Peyer's patch (tissue), 4 donors: ENCODE results near the gene PCBP3. TPM values are rescaled to one million over a fixed set of nuclear protein-coding genes. Genes with fewer than 3 reads are reported as not detected.
"Not testable (repeated sequence)": the region's sequence is repeated elsewhere in the genome, so short reads cannot be mapped to it uniquely, and the experiment has no call there.

ENCODE experiments used
- DNase-seq, 3 donors: peaks; one replicate each; pipeline ENCODE4 v3.0.0-alpha.2; 2017 to 2019
- H3K27ac ChIP-seq, 4 donors: fragments of 200-600 bp; sonication (generic); one replicate each; pipeline ENCODE4 v1.5.1; 2016 to 2019
- H3K27me3 ChIP-seq, 2 donors: fragments of 200-600 bp; sonication (generic); one replicate each; pipeline ENCODE4 v1.5.1; 2019
- H3K36me3 ChIP-seq, 3 donors: fragments of 200-600 bp; sonication (generic); one replicate each; pipeline ENCODE4 v1.5.1; 2016 to 2019
- H3K4me1 ChIP-seq, 4 donors: fragments of 200-600 bp; sonication (generic); one replicate each; pipeline ENCODE4 v1.5.1; 2016 to 2019
- H3K4me3 ChIP-seq, 4 donors: fragments of 200-600 bp; sonication (generic); 1 replicate in 3 of 4; 2 replicates in 1 of 4; pipeline ENCODE4 v1.5.1; 2016 to 2019; ENCODE audit warnings: mild to moderate bottlenecking in 1 of 4
- H3K9me3 ChIP-seq, 4 donors: fragments of 200-600 bp; sonication (generic); one replicate each; pipeline ENCODE4 v1.5.1; 2016 to 2019; ENCODE audit warnings: mild to moderate bottlenecking in 1 of 4
- CTCF ChIP-seq, 6 experiments: fragments of 450-650 bp in 4 of 6; fragments of 200-600 bp in 2 of 6; sonication (generic) in 1 of 6; IDR thresholded peaks; one replicate each; pipeline ENCODE4 v1.5.1; 2017 to 2019; ENCODE audit warnings: antibody characterized with exemption in 6 of 6, mild to moderate bottlenecking in 3 of 6, moderate library complexity in 1 of 6
- POLR2A ChIP-seq, 2 donors: fragments of 450-650 bp; IDR thresholded peaks; one replicate each; pipeline ENCODE4 v1.5.1; 2017; ENCODE audit warnings: antibody characterized with exemption in 2 of 2, mild to moderate bottlenecking in 2 of 2, moderate library complexity in 2 of 2
- total RNA-seq, 4 donors: library from RNA; depleted of rRNA; stranded (reverse); fragments of >200 nt; gene quantifications; one replicate each; pipeline ENCODE4 v1.1.0, GENCODE V29; 2016

Gene PCBP3
- total RNA-seq, 4 donors from 2014 or later, result 1.1 to 6.0 (median 4.4) TPM; not detected in 1

GRCh38 chr21:45719177-45719802, 75.8 kb downstream of the PCBP3 start:
- Histone ChIP-seq H3K4me3 (no peak overlapping the region), H3K36me3 (no peaks in the 10 kb centered on the region), H3K27ac (no peak overlapping the region), H3K27me3 (no peaks in the 10 kb centered on the region), H3K9me3 (no peaks in the 10 kb centered on the region), H3K4me1 (no peaks in the 10 kb centered on the region)
- no peak for DNase-seq
- TF ChIP-seq CTCF (IDR thresholded peaks at IDR 0.05) (no peak), POLR2A (IDR thresholded peaks at IDR 0.05) (no peak)

- H3K27me3 ChIP-seq, H3K27ac ChIP-seq, DNase-seq, H3K9me3 ChIP-seq, H3K4me3 ChIP-seq, H3K36me3 ChIP-seq, H3K4me1 ChIP-seq: not testable (repeated sequence)
Measured at GRCh38 chr21:45720204-45720603, 76.7 kb downstream of the PCBP3 start.

GRCh38 chr21:45721671-45722070, 78.1 kb downstream of the PCBP3 start:
- no peak for DNase-seq
- Histone ChIP-seq H3K4me3 (no peak overlapping the region), H3K4me1 (no peaks in the 10 kb centered on the region), H3K27me3 (no peaks in the 10 kb centered on the region), H3K9me3 (no peaks in the 10 kb centered on the region), H3K36me3 (no peaks in the 10 kb centered on the region), H3K27ac (no peak overlapping the region)
- TF ChIP-seq POLR2A (IDR thresholded peaks at IDR 0.05) (no peak), CTCF (IDR thresholded peaks at IDR 0.05) (no peak)

GRCh38 chr21:45723049-45723958, 79.8 kb downstream of the PCBP3 start:
- Histone ChIP-seq H3K9me3 (no peaks in the 10 kb centered on the region), H3K4me3 (no peak overlapping the region), H3K4me1 (no peaks in the 10 kb centered on the region), H3K36me3 (no peaks in the 10 kb centered on the region), H3K27ac (no peak overlapping the region), H3K27me3 (no peaks in the 10 kb centered on the region)
- DNase-seq, result no peak
- TF ChIP-seq POLR2A (IDR thresholded peaks at IDR 0.05) (no peak), CTCF (IDR thresholded peaks at IDR 0.05) (no peak)

GRCh38 chr21:45724345-45724961, 80.9 kb downstream of the PCBP3 start:
- no peak overlapping the region for H3K4me3 ChIP-seq
- no peak overlapping the region for H3K27ac ChIP-seq
- DNase-seq, result no peak
- no peak for TF ChIP-seq CTCF (IDR thresholded peaks at IDR 0.05)
- H3K36me3 ChIP-seq, result no peaks in the 10 kb centered on the region
- no peaks in the 10 kb centered on the region for H3K27me3 ChIP-seq
- no peaks in the 10 kb centered on the region for H3K9me3 ChIP-seq
- H3K4me1 ChIP-seq, result no peaks in the 10 kb centered on the region
